Measurements from ENCODE around the gene TTC7B. TPM values are rescaled to one million over a fixed set of nuclear protein-coding genes. Genes with fewer than 3 reads are reported as not detected.
A peak's percentile ranks its signal among the peaks of the same experiment; 100 is the strongest.

The TTC7B gene
- total RNA-seq, 2 donors from 2014 or later, result 25.0 to 40.7 TPM

DNA sequence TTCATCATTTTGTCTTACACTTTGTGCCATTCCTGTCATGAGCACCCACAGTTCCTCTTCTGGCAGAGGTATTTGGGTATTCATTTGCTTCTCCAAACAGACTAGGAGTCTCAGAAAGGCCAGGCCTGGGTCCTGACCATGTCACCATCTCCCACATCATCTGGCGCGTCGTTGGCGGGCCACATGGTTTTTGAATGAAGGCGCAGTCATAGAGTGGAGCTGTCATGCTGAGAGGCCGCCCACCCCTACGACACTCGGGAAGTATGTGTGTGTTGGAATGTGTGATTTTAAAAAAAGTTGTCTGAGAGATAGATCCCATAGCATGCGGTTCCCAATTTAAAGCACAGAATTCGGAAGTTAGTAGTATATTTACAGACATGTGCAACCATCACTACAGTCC, 15.6 kb upstream of the TTC7B start:
- intact Hi-C loops (cut with DNase I), result no loop called here
- Histone ChIP-seq H3K27ac (no peak overlapping the region), H3K36me3 (no peaks in the 10 kb centered on the region), H3K4me3 (no peak overlapping the region), H3K9me3 (no peaks in the 10 kb centered on the region), H3K27me3 (replicated peaks; ENCODE audit: insufficient read depth) (no peaks in the 10 kb centered on the region), H3K4me1 (replicated peaks) (no peaks in the 10 kb centered on the region)
- no peak for DNase-seq (ENCODE audit: low spot score)
- no peak for TF ChIP-seq POLR2AphosphoS5 (IDR thresholded peaks at IDR 0.05)
- TF ChIP-seq POLR2A (IDR thresholded peaks at IDR 0.05), result no peak
- TF ChIP-seq, protein P1, sequence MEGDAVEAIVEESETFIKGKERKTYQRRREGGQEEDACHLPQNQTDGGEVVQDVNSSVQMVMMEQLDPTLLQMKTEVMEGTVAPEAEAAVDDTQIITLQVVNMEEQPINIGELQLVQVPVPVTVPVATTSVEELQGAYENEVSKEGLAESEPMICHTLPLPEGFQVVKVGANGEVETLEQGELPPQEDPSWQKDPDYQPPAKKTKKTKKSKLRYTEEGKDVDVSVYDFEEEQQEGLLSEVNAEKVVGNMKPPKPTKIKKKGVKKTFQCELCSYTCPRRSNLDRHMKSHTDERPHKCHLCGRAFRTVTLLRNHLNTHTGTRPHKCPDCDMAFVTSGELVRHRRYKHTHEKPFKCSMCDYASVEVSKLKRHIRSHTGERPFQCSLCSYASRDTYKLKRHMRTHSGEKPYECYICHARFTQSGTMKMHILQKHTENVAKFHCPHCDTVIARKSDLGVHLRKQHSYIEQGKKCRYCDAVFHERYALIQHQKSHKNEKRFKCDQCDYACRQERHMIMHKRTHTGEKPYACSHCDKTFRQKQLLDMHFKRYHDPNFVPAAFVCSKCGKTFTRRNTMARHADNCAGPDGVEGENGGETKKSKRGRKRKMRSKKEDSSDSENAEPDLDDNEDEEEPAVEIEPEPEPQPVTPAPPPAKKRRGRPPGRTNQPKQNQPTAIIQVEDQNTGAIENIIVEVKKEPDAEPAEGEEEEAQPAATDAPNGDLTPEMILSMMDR (IDR thresholded peaks at IDR 0.05), result no peak
- 92% methylated on average over 10 of the region's 10 CpGs for WGBS

- WGBS, result 88% methylated on average over 26 of the region's 26 CpGs
- intact Hi-C loops (cut with DNase I), result no loop called here
- H3K9me3 ChIP-seq, result no peaks in the 10 kb centered on the region
- H3K4me1 ChIP-seq (replicated peaks), result no peaks in the 10 kb centered on the region
- no peak overlapping the region for H3K27ac ChIP-seq
- no peak for DNase-seq (ENCODE audit: low spot score)
- TF ChIP-seq, protein P1 (IDR thresholded peaks at IDR 0.05), result no peak
- no peak for TF ChIP-seq POLR2A (IDR thresholded peaks at IDR 0.05)
- no peaks in the 10 kb centered on the region for H3K27me3 ChIP-seq (replicated peaks; ENCODE audit: insufficient read depth)
- H3K36me3 ChIP-seq, result no peaks in the 10 kb centered on the region
- no peak overlapping the region for H3K4me3 ChIP-seq
These were observed 14.9 kb upstream of the TTC7B start for GRCh38 chr14:90830931-90831701.

GRCh38 chr14:90829677-90830076, 13.4 kb upstream of the TTC7B start:
- intact Hi-C loops (cut with DNase I), result no loop called here

DNA sequence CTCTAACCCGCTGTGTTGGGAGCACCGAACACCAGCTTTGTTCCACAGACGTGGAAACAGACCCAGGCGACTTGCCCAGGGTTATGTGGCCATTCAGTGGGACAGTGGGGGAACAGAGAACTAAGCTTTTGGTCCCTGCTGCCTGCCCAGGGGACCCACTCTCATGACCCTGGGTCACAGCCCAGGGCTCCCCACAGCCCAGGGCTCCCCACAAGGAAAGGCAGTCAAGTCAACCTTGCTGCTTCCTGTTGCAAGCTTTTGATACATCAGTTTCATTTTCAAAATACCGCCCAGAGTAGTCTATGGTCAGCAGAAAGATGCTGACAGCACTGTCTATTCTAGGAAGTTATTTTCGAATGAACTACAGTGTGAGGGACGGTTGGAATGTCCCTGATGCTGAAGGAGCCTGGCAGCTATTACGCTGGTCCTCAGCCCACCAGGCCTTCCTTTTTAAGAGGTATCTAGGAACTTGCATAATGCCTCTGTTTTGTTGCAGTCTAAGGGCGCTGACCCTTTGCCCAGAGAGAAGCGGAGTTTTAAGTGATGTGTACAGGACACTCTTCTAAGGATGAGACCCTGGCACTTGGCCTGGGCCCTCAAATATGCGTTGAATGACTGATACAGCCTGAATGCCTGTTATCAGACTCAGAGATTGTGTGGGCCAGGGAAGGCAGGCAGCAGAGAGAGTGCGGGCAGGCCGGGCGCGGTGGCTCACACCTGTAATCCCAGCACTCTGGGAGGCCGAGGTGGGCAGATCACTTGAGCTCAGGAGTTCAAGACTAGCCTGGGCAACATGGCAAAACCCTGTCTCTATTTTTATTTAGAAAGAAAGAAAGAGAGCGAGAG, 12.6 kb upstream of the TTC7B start:
- Histone ChIP-seq H3K36me3 (no peaks in the 10 kb centered on the region), H3K9me3 (no peaks in the 10 kb centered on the region), H3K27ac (peak overlapping the region; percentile 2 to 58), H3K4me1 (replicated peaks) (no peaks in the 10 kb centered on the region), H3K27me3 (replicated peaks; ENCODE audit: insufficient read depth) (no peaks in the 10 kb centered on the region), H3K4me3 (peak overlapping the region; percentile 20 to 24)
- intact Hi-C loops (cut with DNase I), result no loop called here
- no peak for TF ChIP-seq POLR2AphosphoS5 (IDR thresholded peaks at IDR 0.05)
- TF ChIP-seq POLR2A (IDR thresholded peaks at IDR 0.05), result no peak
- TF ChIP-seq, protein P1 (IDR thresholded peaks at IDR 0.05), result no peak
- no peak for DNase-seq (ENCODE audit: low spot score)
- 87% methylated on average over 17 of the region's 17 CpGs for WGBS

More at GRCh38 chr14:90829677-90830076, 13.4 kb upstream of the TTC7B start:
- no peaks in the 10 kb centered on the region for H3K27me3 ChIP-seq (replicated peaks; ENCODE audit: insufficient read depth)
- no peaks in the 10 kb centered on the region for H3K36me3 ChIP-seq
- H3K9me3 ChIP-seq, result no peaks in the 10 kb centered on the region
- 88% methylated on average over 4 of the region's 4 CpGs for WGBS
- no peak overlapping the region for H3K27ac ChIP-seq
- H3K4me1 ChIP-seq (replicated peaks), result no peaks in the 10 kb centered on the region
- no peak overlapping the region for H3K4me3 ChIP-seq
- no peak for DNase-seq (ENCODE audit: low spot score)
- no peak for TF ChIP-seq POLR2A (IDR thresholded peaks at IDR 0.05)
- TF ChIP-seq, protein P1 (IDR thresholded peaks at IDR 0.05), result no peak
- TF ChIP-seq POLR2AphosphoS5 (IDR thresholded peaks at IDR 0.05), result no peak

All from prostate gland (tissue), 2 donors.